IMR-90 (cell line): ENCODE data around the gene ZMYND10. TPM values are rescaled to one million over a fixed set of nuclear protein-coding genes. Genes with fewer than 3 reads are reported as not detected.

Experiments used
- ATAC-seq: fragments of 200-7000 bp; cut with Tn5 transposase; 2 replicates; pipeline ENCODE4 v1.9.1; 2020; ENCODE audit warnings: low read depth, mild to moderate bottlenecking, moderate library complexity
- BruUV-seq: library from RNA; stranded (reverse); fragments of 400-500 nt; replicated peaks from 2 replicates; lab custom pipeline; 2021; lab: Mats Ljungman, UMichigan
- CTCF ChIA-PET: fragments of 300-600 bp; formaldehyde crosslinking; extraction: SDS; loops from one replicate; lab custom pipeline; 2021; ENCODE audit warnings: antibody characterized with exemption; lab: Yijun Ruan, JAX
- POLR2A ChIA-PET: fragments of 300-600 bp; sonication (Branson Sonifier 250); formaldehyde crosslinking; loops from one replicate; lab custom pipeline; 2022; ENCODE audit warnings: antibody characterized with exemption; ENCODE audit not compliant: unreplicated experiment; lab: Charles Lee
- DNase-seq: peaks from one replicate; pipeline ENCODE4 v3.0.0; 2013
- H2AFZ ChIP-seq: replicated peaks from 2 replicates; pipeline ENCODE3; 2013; ENCODE audit warnings: low read length, mild to moderate bottlenecking; ENCODE audit not compliant: poor library complexity
- H2AK5ac ChIP-seq: 2 replicates; pipeline ENCODE4 v1.6.1; 2013; ENCODE audit warnings: low read depth, low read length, inconsistent platforms
- H2AK9ac ChIP-seq: replicated peaks from 2 replicates; pipeline ENCODE3; 2013; ENCODE audit warnings: mild to moderate bottlenecking, low read depth, low read length, moderate library complexity; ENCODE audit not compliant: poor library complexity
- H2BK120ac ChIP-seq: 2 replicates; pipeline ENCODE4 v1.6.1; 2013; ENCODE audit warnings: low read depth, low read length, inconsistent platforms
- H2BK15ac ChIP-seq: 3 replicates; pipeline ENCODE4 v1.6.1; 2013; ENCODE audit warnings: low read depth, low read length, inconsistent platforms
- H2BK20ac ChIP-seq: 2 replicates; pipeline ENCODE4 v1.6.1; 2013; ENCODE audit warnings: low read depth, mild to moderate bottlenecking, inconsistent platforms, low read length, moderate library complexity
- H2BK5ac ChIP-seq: 2 replicates; pipeline ENCODE4 v1.6.1; 2013; ENCODE audit warnings: mild to moderate bottlenecking, low read depth, low read length, inconsistent platforms; ENCODE audit not compliant: poor library complexity, severe bottlenecking
- H3K14ac ChIP-seq: replicated peaks from 2 replicates; pipeline ENCODE4 v1.6.1; 2013; ENCODE audit warnings: low read depth, low read length, inconsistent platforms
- H3K18ac ChIP-seq: 2 replicates; pipeline ENCODE4 v1.6.1; 2013; ENCODE audit warnings: low read depth, low read length, control low read depth
- H3K23ac ChIP-seq: 2 replicates; pipeline ENCODE4 v1.6.1; 2013; ENCODE audit warnings: low read depth, low read length, inconsistent platforms
- H3K27ac ChIP-seq: 2 replicates; pipeline ENCODE4 v1.5.1; 2013; ENCODE audit warnings: mild to moderate bottlenecking, control low read depth, low read length; ENCODE audit not compliant: insufficient read depth
- H3K27me3 ChIP-seq: 2 replicates; pipeline ENCODE4 v1.6.1; 2013; ENCODE audit warnings: low read length; ENCODE audit not compliant: control insufficient read depth, insufficient read depth
- H3K36me3 ChIP-seq: 2 replicates; pipeline ENCODE4 v1.6.1; 2013; ENCODE audit warnings: low read length, mixed read lengths; ENCODE audit not compliant: control insufficient read depth, insufficient read depth
- H3K4ac ChIP-seq: 2 replicates; pipeline ENCODE4 v1.6.1; 2013; ENCODE audit warnings: low read depth, low read length, inconsistent platforms
- H3K4me1 ChIP-seq: 2 replicates; pipeline ENCODE4 v1.6.1; 2013; ENCODE audit warnings: low read length, mixed read lengths; ENCODE audit not compliant: control insufficient read depth, insufficient read depth
- H3K4me2 ChIP-seq: 2 replicates; pipeline ENCODE4 v1.6.1; 2013; ENCODE audit warnings: low read depth, mild to moderate bottlenecking, control low read depth, low read length, moderate library complexity
- H3K4me3 ChIP-seq: 2 replicates; pipeline ENCODE4 v1.5.1; 2013; ENCODE audit warnings: low read depth, mild to moderate bottlenecking, control low read depth, low read length, moderate library complexity; ENCODE audit not compliant: insufficient read depth
- H3K56ac ChIP-seq: 2 replicates; pipeline ENCODE4 v1.6.1; 2013; ENCODE audit warnings: low read length, inconsistent platforms; ENCODE audit not compliant: insufficient read depth; ENCODE audit errors: extremely low read depth
- H3K79me1 ChIP-seq, 2 experiments: 2 replicates each; pipeline ENCODE4 v1.6.1; 2013; ENCODE audit warnings: low read length in 2 of 2, inconsistent platforms in 1 of 2, low read depth in 1 of 2
- H3K9ac ChIP-seq: 2 replicates; pipeline ENCODE4 v1.6.1; 2013; ENCODE audit warnings: low read depth, low read length, control low read depth
- H3K9me1 ChIP-seq: 2 replicates; pipeline ENCODE4 v1.6.1; 2013; ENCODE audit warnings: low read length, inconsistent platforms; ENCODE audit not compliant: insufficient read depth
- H3K9me3 ChIP-seq: 2 replicates; pipeline ENCODE4 v1.6.1; 2013; ENCODE audit warnings: low read length; ENCODE audit not compliant: control insufficient read depth, insufficient read depth
- H4K20me1 ChIP-seq: 2 replicates; pipeline ENCODE4 v1.6.1; 2013; ENCODE audit warnings: low read length, inconsistent platforms; ENCODE audit not compliant: insufficient read depth
- H4K5ac ChIP-seq: 2 replicates; pipeline ENCODE4 v1.6.1; 2013; ENCODE audit warnings: mild to moderate bottlenecking, low read depth, low read length, control low read depth
- H4K8ac ChIP-seq, 2 experiments: 2 replicates each; pipeline ENCODE4 v1.6.1; 2013; ENCODE audit warnings: low read depth in 2 of 2, low read length in 2 of 2, control low read depth in 1 of 2, inconsistent platforms in 1 of 2
- H4K91ac ChIP-seq: 2 replicates; pipeline ENCODE4 v1.6.1; 2013; ENCODE audit warnings: low read depth, low read length, inconsistent platforms; ENCODE audit not compliant: insufficient read depth
- CHD1 ChIP-seq: IDR thresholded peaks from 2 replicates; pipeline ENCODE4 v1.6.1; 2012; ENCODE audit warnings: low read depth, low read length, improper control_type of control experiment
- MAFK ChIP-seq: IDR thresholded peaks from 2 replicates; pipeline ENCODE4 v1.6.1; 2012; ENCODE audit warnings: low read depth, low read length, improper control_type of control experiment
- MAZ ChIP-seq: IDR thresholded peaks from 2 replicates; pipeline ENCODE4 v1.6.1; 2012; ENCODE audit warnings: low read depth, mild to moderate bottlenecking, low read length, improper control_type of control experiment, moderate library complexity, borderline replicate concordance
- MXI1 ChIP-seq: IDR thresholded peaks from 2 replicates; pipeline ENCODE4 v1.6.1; 2012; ENCODE audit warnings: low read depth, mild to moderate bottlenecking, low read length, moderate library complexity, borderline replicate concordance
- POLR2A ChIP-seq: IDR thresholded peaks from 2 replicates; pipeline ENCODE4 v1.6.1; 2012; ENCODE audit warnings: mild to moderate bottlenecking, low read depth, low read length
- USF2 ChIP-seq: fragments of 150-350 bp; IDR thresholded peaks from 2 replicates; pipeline ENCODE4 v1.6.1; 2017; ENCODE audit warnings: mild to moderate bottlenecking, antibody characterized with exemption, low read length, low read depth
- WGBS, 2 experiments: methylation state at CpG; one replicate each; pipeline versions ENCODE4 v1.1.5 to v1.1.7; 2013; ENCODE audit warnings: missing lambda C conversion rate in 2 of 2; ENCODE audit not compliant: insufficient read length in 1 of 2; ENCODE audit errors: extremely low coverage in 2 of 2; 5-methylcytosine and 5-hydroxymethylcytosine counted together
- dilution Hi-C: fragments of 300-500 bp; cut with HindIII; formaldehyde crosslinking; loops from one replicate; pipeline ENCODE4 v1.14.3; 2018; ENCODE audit warnings: low sequenced_read_pairs; ENCODE audit not compliant: unreplicated experiment
- in situ Hi-C: fragments of 300-500 bp; cut with MboI; formaldehyde crosslinking; loops from 3 replicates; pipeline ENCODE4 v1.14.3; 2019; ENCODE audit warnings: low sequenced_read_pairs, inconsistent platforms, mixed read lengths
- intact Hi-C: fragments of 100-400 bp; cut with micrococcal nuclease; formaldehyde crosslinking; loops from 2 replicates; pipeline ENCODE4 v1.10.0; 2022
- polyA plus RNA-seq, 3 experiments: library from polyadenylated mRNA; depleted of rRNA; stranded (reverse); fragments of >200 nt; gene quantifications; 2 replicates each; pipeline ENCODE4 v1.2.3, GENCODE V29; 2012; ENCODE audit warnings: low replicate concordance in 1 of 3
- total RNA-seq: library from RNA; depleted of rRNA; stranded (reverse); fragments of >200 nt; gene quantifications from 2 replicates; pipeline ENCODE4 v1.2.3, GENCODE V29; 2012

Gene ZMYND10
- total and polyA plus RNA-seq, 2 of the 4 experiments (the other 2 are of a cell fraction), result 1.1 to 1.4 TPM

DNA sequence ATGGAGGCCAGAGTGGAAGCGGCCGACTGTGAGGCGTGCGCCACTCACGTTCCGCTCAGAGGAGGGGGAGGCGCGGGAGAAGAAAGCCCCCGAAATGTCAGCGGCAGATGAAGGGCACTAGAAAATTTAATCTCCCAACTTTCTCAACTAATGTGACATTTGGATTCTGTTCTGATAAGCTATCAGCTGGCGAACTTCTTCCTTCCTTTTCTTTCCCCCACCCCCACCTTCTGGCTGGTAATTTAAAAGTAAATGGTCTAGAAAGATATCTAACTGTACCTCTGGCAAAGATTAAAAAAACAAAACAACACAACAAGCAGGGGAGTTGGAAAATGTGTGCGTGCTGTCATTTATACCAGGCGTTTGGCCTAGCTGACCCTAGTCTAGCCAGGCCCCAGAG is 40.2 kb upstream of the ZMYND10 start:
- in situ Hi-C loops, result no loop called here
- Histone ChIP-seq H2BK15ac (no peak overlapping the region), H2AK9ac (no peak overlapping the region), H4K8ac (no peak overlapping the region), H3K14ac (no peak overlapping the region), H3K27me3 (peaks cover 56% of the 10 kb centered on the region), H3K23ac (no peak overlapping the region), H3K4me3 (no peak overlapping the region), H2BK120ac (no peak overlapping the region), H4K91ac (no peak overlapping the region), H3K36me3 (no peaks in the 10 kb centered on the region), H2AK5ac (no peak overlapping the region), H4K5ac (no peak overlapping the region), H3K79me1 (no peaks in the 10 kb centered on the region), H3K9me3 (no peaks in the 10 kb centered on the region), H4K20me1 (no peaks in the 10 kb centered on the region), H3K9me1 (no peaks in the 10 kb centered on the region), H2BK20ac (no peak overlapping the region), H2AFZ (no peak overlapping the region), H2BK5ac (no peak overlapping the region), H3K4me1 (no peaks in the 10 kb centered on the region), H3K18ac (no peak overlapping the region), H3K56ac (no peak overlapping the region), H3K27ac (no peak overlapping the region), H3K4me2 (no peak overlapping the region), H3K4ac (no peak overlapping the region), H3K9ac (no peak overlapping the region)
- TF ChIP-seq MXI1 (no peak), POLR2A (no peak), CHD1 (no peak), MAFK (no peak), USF2 (no peak), MAZ (no peak)
- WGBS, 2 experiments, result no CpG with 5 or more reads among the region's 13 CpGs
- ChIA-PET POLR2A (no interaction called here), CTCF (no interaction called here)
- BruUV-seq, result no TSS peak
- dilution Hi-C loops, result no loop called here
- DNase-seq (no peak), ATAC-seq (no peak)
- intact Hi-C loops, result no loop called here
